ENCODE data around the gene PEX11G. TPM values are rescaled to one million over a fixed set of nuclear protein-coding genes. Genes with fewer than 3 reads are reported as not detected.

PEX11G gene
- total and polyA plus RNA-seq, 9 donors, result 0.40 to 6.0 (median 3.7) TPM

- TF ChIP-seq EP300 (IDR thresholded peaks at IDR 0.05), result no peak
- TF ChIP-seq POLR2A (IDR thresholded peaks at IDR 0.05), result no peak
- no peak for TF ChIP-seq CTCF (IDR thresholded peaks at IDR 0.05)
- 95 to 96% (median 95%) methylated on average over 66 to 74 of the region's 74 CpGs for WGBS, 3 donors
- H3K9me3 ChIP-seq, result no peaks in the 10 kb centered on the region
- H3K27me3 ChIP-seq, result no peaks in the 10 kb centered on the region
- no peak overlapping the region for H3K27ac ChIP-seq
- DNase-seq, result peak in 1 of 5 donors; percentile 37
- H3K4me3 ChIP-seq, result no peak overlapping the region
- H3K36me3 ChIP-seq, result no peaks in the 10 kb centered on the region
- intact Hi-C loops (cut with DNase I), result loop anchor here in 1 of 4 donors (10.0 kb wide), 1 partner anchor 125 kb away; no protein-coding TSS in a partner anchor
- peaks cover 20% of the 10 kb centered on the region for H3K4me1 ChIP-seq (ENCODE audit: insufficient read depth)
These were observed 30.7 kb upstream of the PEX11G start for GRCh38 chr19:7519361-7520130.

- Histone ChIP-seq H3K4me1 (ENCODE audit: insufficient read depth) (peaks cover 9% of the 10 kb centered on the region), H3K36me3 (no peaks in the 10 kb centered on the region), H3K27ac (peak overlapping the region; percentile 85 to 96), H3K27me3 (no peaks in the 10 kb centered on the region), H3K9me3 (no peaks in the 10 kb centered on the region), H3K4me3 (peak overlapping the region; percentile 58)
- intact Hi-C loops (cut with DNase I), result no loop called here
- no peak for TF ChIP-seq CTCF (IDR thresholded peaks at IDR 0.05)
- TF ChIP-seq POLR2A (IDR thresholded peaks at IDR 0.05), result no peak
- DNase-seq, result no peak
- 24 to 42% (median 27%) methylated on average over 4 of the region's 4 CpGs for WGBS, 3 donors
These were observed 28.0 kb upstream of the PEX11G start for GRCh38 chr19:7516878-7517277.

- H3K36me3 ChIP-seq, result no peaks in the 10 kb centered on the region
- DNase-seq, result peak; percentile 23 to 61 (median 51)
- H3K27me3 ChIP-seq, result no peaks in the 10 kb centered on the region
- 0 to 1% (median 0%) methylated on average over 4 to 28 of the region's 28 CpGs for WGBS, 3 donors
- intact Hi-C loops (cut with DNase I), result no loop called here
- peak overlapping the region; percentile 85 to 96 for H3K27ac ChIP-seq
- H3K9me3 ChIP-seq, result no peaks in the 10 kb centered on the region
- H3K4me1 ChIP-seq (ENCODE audit: insufficient read depth), result peaks cover 8% of the 10 kb centered on the region
- H3K4me3 ChIP-seq, result peak overlapping the region; percentile 58
- TF ChIP-seq CTCF (IDR thresholded peaks at IDR 0.05), result no peak
- no peak for TF ChIP-seq POLR2A (IDR thresholded peaks at IDR 0.05)
- TF ChIP-seq EP300 (IDR thresholded peaks at IDR 0.05), result no peak
These were observed 27.5 kb upstream of the PEX11G start for GRCh38 chr19:7516333-7516732.

- TF ChIP-seq EP300 (IDR thresholded peaks at IDR 0.05) (no peak), CTCF (IDR thresholded peaks at IDR 0.05) (no peak), POLR2A (IDR thresholded peaks at IDR 0.05) (no peak)
- peak; percentile 70 to 84 (median 75) for DNase-seq
- Histone ChIP-seq H3K27me3 (no peaks in the 10 kb centered on the region), H3K9me3 (no peaks in the 10 kb centered on the region), H3K27ac (peak within 1 kb of the TSS; percentile 94 to 96), H3K4me3 (peak within 1 kb of the TSS; percentile 58), H3K36me3 (no peaks in the 10 kb centered on the region), H3K4me1 (ENCODE audit: insufficient read depth) (peaks cover 8% of the 10 kb centered on the region)
- WGBS, 3 donors, result 0 to 2% (median 1%) methylated on average over 24 to 33 of the region's 33 CpGs
- intact Hi-C loops (cut with DNase I), result no loop called here
These were observed 26.9 kb upstream of the PEX11G start, which contains the start of gene ZNF358 for GRCh38 chr19:7515645-7516151. TSS of gene ZNF358 (plus strand) at chr19:7516103. CDS start at chr19:7519243, 3,140 bp downstream.
